Body of pancreas (tissue), 4 donors: ENCODE results near the gene ASPM.

Experiments
- POLR2A ChIP-seq, 3 donors: fragments of 450-650 bp; IDR thresholded peaks; one replicate each; pipeline ENCODE4 v1.6.1; 2016; ENCODE audit warnings: antibody characterized with exemption in 3 of 3, mild to moderate bottlenecking in 2 of 3
- TF ChIP-seq, protein P1 (sequence below), 7 experiments: fragments of 450-650 bp in 4 of 7; fragments of 200-600 bp in 3 of 7; sonication (generic) in 3 of 7; IDR thresholded peaks; one replicate each; pipeline ENCODE4 v1.5.1; 2016 to 2019; ENCODE audit warnings: antibody characterized with exemption in 7 of 7

DNA sequence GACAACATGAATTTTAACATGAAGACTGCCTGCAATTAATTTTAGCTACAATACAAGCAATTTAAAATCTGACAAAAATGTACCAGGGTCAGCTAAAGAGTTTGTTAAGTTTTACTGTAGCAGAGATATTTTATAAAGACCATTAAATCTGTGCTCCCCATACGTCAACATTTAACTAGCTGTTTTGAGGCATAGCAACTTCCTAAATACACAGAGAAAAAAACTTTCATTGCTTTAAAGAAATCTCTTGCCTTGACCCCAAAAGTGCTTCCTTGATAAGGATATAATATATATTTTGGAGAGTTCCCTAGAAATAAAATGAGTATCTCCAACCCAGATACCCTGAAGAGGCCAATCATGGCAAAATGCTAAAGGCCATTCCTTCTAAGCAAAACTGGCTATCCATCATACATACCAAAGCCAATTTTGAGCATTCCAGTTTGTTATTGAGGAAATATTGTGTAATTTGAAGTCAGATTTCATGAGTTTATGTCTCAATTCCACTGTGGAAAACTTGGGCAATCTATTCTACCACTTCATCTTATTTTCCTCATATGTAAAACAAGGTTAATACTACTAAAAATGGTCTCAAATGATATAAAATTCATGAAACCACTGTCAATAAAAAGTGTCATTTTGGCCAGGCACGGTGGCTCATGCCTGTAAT lies 19.1 kb downstream of the ASPM start:
- TF ChIP-seq POLR2A (IDR thresholded peaks at IDR 0.05) = no peak
- TF ChIP-seq, protein P1, sequence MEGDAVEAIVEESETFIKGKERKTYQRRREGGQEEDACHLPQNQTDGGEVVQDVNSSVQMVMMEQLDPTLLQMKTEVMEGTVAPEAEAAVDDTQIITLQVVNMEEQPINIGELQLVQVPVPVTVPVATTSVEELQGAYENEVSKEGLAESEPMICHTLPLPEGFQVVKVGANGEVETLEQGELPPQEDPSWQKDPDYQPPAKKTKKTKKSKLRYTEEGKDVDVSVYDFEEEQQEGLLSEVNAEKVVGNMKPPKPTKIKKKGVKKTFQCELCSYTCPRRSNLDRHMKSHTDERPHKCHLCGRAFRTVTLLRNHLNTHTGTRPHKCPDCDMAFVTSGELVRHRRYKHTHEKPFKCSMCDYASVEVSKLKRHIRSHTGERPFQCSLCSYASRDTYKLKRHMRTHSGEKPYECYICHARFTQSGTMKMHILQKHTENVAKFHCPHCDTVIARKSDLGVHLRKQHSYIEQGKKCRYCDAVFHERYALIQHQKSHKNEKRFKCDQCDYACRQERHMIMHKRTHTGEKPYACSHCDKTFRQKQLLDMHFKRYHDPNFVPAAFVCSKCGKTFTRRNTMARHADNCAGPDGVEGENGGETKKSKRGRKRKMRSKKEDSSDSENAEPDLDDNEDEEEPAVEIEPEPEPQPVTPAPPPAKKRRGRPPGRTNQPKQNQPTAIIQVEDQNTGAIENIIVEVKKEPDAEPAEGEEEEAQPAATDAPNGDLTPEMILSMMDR (IDR thresholded peaks at IDR 0.05) = no peak
